IMR-90 (cell line): ENCODE measurements around the gene ERC2.

Experiments used
- CEBPB ChIP-seq: IDR thresholded peaks from 2 replicates; pipeline ENCODE4 v1.6.1; 2012; ENCODE audit warnings: low read depth, low read length, improper control_type of control experiment
- FOS ChIP-seq: fragments of 150-350 bp; IDR thresholded peaks from 2 replicates; pipeline ENCODE4 v1.6.1; 2016; ENCODE audit warnings: low read depth, low read length
- POLR2A ChIP-seq: IDR thresholded peaks from 2 replicates; pipeline ENCODE4 v1.6.1; 2012; ENCODE audit warnings: mild to moderate bottlenecking, low read depth, low read length
- RFX5 ChIP-seq: IDR thresholded peaks from 2 replicates; pipeline ENCODE4 v1.8.0; 2012; ENCODE audit warnings: low read depth, mild to moderate bottlenecking, low read length, moderate library complexity
- SMC3 ChIP-seq: fragments of 150-350 bp; IDR thresholded peaks from 2 replicates; pipeline ENCODE4 v1.6.1; 2016; ENCODE audit warnings: low read depth, mild to moderate bottlenecking, antibody characterized with exemption, low read length, moderate library complexity
- TF ChIP-seq, protein P1 (sequence below): conservative IDR thresholded peaks from 2 replicates; pipeline ENCODE4 v1.5.1; 2012; ENCODE audit warnings: mild to moderate bottlenecking, low read depth, low read length, improper control_type of control experiment

GRCh38 chr3:55691141-55691540, 777.1 kb downstream of the ERC2 start:
- TF ChIP-seq POLR2A = no peak
- TF ChIP-seq, protein P1, sequence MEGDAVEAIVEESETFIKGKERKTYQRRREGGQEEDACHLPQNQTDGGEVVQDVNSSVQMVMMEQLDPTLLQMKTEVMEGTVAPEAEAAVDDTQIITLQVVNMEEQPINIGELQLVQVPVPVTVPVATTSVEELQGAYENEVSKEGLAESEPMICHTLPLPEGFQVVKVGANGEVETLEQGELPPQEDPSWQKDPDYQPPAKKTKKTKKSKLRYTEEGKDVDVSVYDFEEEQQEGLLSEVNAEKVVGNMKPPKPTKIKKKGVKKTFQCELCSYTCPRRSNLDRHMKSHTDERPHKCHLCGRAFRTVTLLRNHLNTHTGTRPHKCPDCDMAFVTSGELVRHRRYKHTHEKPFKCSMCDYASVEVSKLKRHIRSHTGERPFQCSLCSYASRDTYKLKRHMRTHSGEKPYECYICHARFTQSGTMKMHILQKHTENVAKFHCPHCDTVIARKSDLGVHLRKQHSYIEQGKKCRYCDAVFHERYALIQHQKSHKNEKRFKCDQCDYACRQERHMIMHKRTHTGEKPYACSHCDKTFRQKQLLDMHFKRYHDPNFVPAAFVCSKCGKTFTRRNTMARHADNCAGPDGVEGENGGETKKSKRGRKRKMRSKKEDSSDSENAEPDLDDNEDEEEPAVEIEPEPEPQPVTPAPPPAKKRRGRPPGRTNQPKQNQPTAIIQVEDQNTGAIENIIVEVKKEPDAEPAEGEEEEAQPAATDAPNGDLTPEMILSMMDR = no peak
- no peak for TF ChIP-seq SMC3
- no peak for TF ChIP-seq CEBPB
- no peak for TF ChIP-seq RFX5
- no peak for TF ChIP-seq FOS
